B cell (primary cell): ENCODE results near the gene RPAP3. TPM values are rescaled to one million over a fixed set of nuclear protein-coding genes. Genes with fewer than 3 reads are reported as not detected.
A peak's percentile ranks its signal among the peaks of the same experiment; 100 is the strongest.

Experiments used
- ATAC-seq: fragments of 200-7000 bp; cut with Tn5 transposase; one replicate; pipeline ENCODE4 v1.10.0; 2021; ENCODE audit warnings: low read depth, mild to moderate bottlenecking, moderate number of reproducible peaks, moderate library complexity
- CTCF ChIA-PET: fragments of 350-600 bp; sonication (Branson Sonifier 250); formaldehyde crosslinking; loops from one replicate; lab custom pipeline; 2021; ENCODE audit warnings: antibody characterized with exemption, inconsistent platforms; lab: Charles Lee
- POLR2A ChIA-PET: fragments of 350-600 bp; sonication (Branson Sonifier 250); formaldehyde crosslinking; loops from one replicate; lab custom pipeline; 2021; ENCODE audit warnings: antibody characterized with exemption; lab: Charles Lee
- DNase-seq: peaks from one replicate; pipeline ENCODE4 v3.0.0; 2013
- H2AFZ ChIP-seq: 2 replicates; pipeline ENCODE4 v1.6.1; 2012; ENCODE audit warnings: mild to moderate bottlenecking, low read depth, low read length; ENCODE audit not compliant: insufficient read depth, poor library complexity, severe bottlenecking
- H3K27ac ChIP-seq, 2 donors: 1 replicate in 1 of 2; 2 replicates in 1 of 2; pipeline ENCODE4 v1.5.1; 2012 to 2013; ENCODE audit warnings: low read length in 2 of 2, mild to moderate bottlenecking in 2 of 2, moderate library complexity in 1 of 2
- H3K27me3 ChIP-seq, 4 experiments: fragments of 200-600 bp in 1 of 4; sonication (generic) in 1 of 4; replicated peaks in 1 of 4; 1 replicate in 2 of 4; 2 replicates in 2 of 4; pipeline versions ENCODE4 v1.6.1 to v1.7.0; 2013 to 2016; ENCODE audit warnings: low read length in 3 of 4, mild to moderate bottlenecking in 2 of 4, mixed read lengths in 1 of 4, moderate library complexity in 1 of 4; ENCODE audit not compliant: insufficient read depth in 4 of 4, control insufficient read depth in 3 of 4; ENCODE audit errors: control extremely low read depth in 1 of 4
- H3K36me3 ChIP-seq, 2 experiments: replicated peaks in 1 of 2; 1 replicate in 1 of 2; 2 replicates in 1 of 2; pipeline versions ENCODE4 v1.6.1 to v1.7.1; 2013; ENCODE audit warnings: low read length in 1 of 2; ENCODE audit not compliant: insufficient read depth in 2 of 2, control insufficient read depth in 1 of 2; ENCODE audit errors: control extremely low read depth in 1 of 2, extremely low read depth in 1 of 2
- H3K4me1 ChIP-seq, 2 donors: fragments of 200-600 bp in 1 of 2; sonication (generic) in 1 of 2; 1 replicate in 1 of 2; 2 replicates in 1 of 2; pipeline versions ENCODE4 v1.5.1 to v1.6.1; 2013 to 2017; ENCODE audit warnings: low read length in 2 of 2; ENCODE audit not compliant: control insufficient read depth in 2 of 2, insufficient read depth in 2 of 2
- H3K4me2 ChIP-seq: replicated peaks from 2 replicates; pipeline ENCODE3; 2012; ENCODE audit warnings: mild to moderate bottlenecking, low read depth, low read length; ENCODE audit not compliant: poor library complexity, severe bottlenecking
- H3K4me3 ChIP-seq, 5 experiments: fragments of 200-600 bp in 1 of 5; sonication (generic) in 1 of 5; 1 replicate in 3 of 5; 2 replicates in 2 of 5; pipeline versions ENCODE4 v1.5.1 to v1.7.0; 2011 to 2016; ENCODE audit warnings: low read length in 4 of 5, mild to moderate bottlenecking in 4 of 5, low read depth in 2 of 5, control low read depth in 1 of 5, moderate library complexity in 1 of 5; ENCODE audit not compliant: insufficient read depth in 1 of 5; ENCODE audit errors: control extremely low read depth in 1 of 5, extremely low read depth in 1 of 5
- H3K79me2 ChIP-seq: fragments of 200-600 bp; sonication (generic); one replicate; pipeline ENCODE4 v1.6.0; 2016; ENCODE audit warnings: low read length; ENCODE audit not compliant: control insufficient read depth, insufficient read depth
- H3K9ac ChIP-seq: fragments of 200-600 bp; sonication (generic); 2 replicates; pipeline ENCODE4 v1.6.1; 2017; ENCODE audit warnings: mild to moderate bottlenecking, low read length, moderate library complexity
- H3K9me3 ChIP-seq, 3 donors: one replicate each; pipeline versions ENCODE4 v1.6.1 to v1.7.1; 2013; ENCODE audit warnings: low read length in 2 of 3; ENCODE audit not compliant: control insufficient read depth in 2 of 3, insufficient read depth in 1 of 3; ENCODE audit errors: control extremely low read depth in 1 of 3
- H4K20me1 ChIP-seq: 2 replicates; pipeline ENCODE4 v1.6.0; 2012; ENCODE audit warnings: mild to moderate bottlenecking, low read length; ENCODE audit not compliant: insufficient read depth, control insufficient read depth, poor library complexity, severe bottlenecking
- H3K27ac Mint-ChIP-seq: one replicate; pipeline ENCODE4 v1.8.0; 2021; ENCODE audit warnings: mixed read lengths
- H3K27me3 Mint-ChIP-seq: one replicate; pipeline ENCODE4 v1.8.0; 2021; ENCODE audit warnings: mixed read lengths
- H3K4me1 Mint-ChIP-seq: one replicate; pipeline ENCODE4 v1.8.0; 2021; ENCODE audit warnings: mixed read lengths
- H3K4me3 Mint-ChIP-seq: one replicate; pipeline ENCODE4 v1.8.0; 2021; ENCODE audit warnings: mixed read lengths
- H3K9me3 Mint-ChIP-seq: one replicate; pipeline ENCODE4 v1.8.0; 2022; ENCODE audit warnings: mixed read lengths; ENCODE audit not compliant: insufficient read depth
- CTCF ChIP-seq: fragments of 200-600 bp; IDR thresholded peaks from one replicate; pipeline ENCODE4 v1.8.0; 2022; ENCODE audit warnings: antibody characterized with exemption, mild to moderate bottlenecking
- EZH2 ChIP-seq: IDR thresholded peaks from 2 replicates; pipeline ENCODE4 v1.6.1; 2012; ENCODE audit warnings: borderline replicate concordance, low read depth, mild to moderate bottlenecking, moderate library complexity, low read length; ENCODE audit not compliant: insufficient read depth, poor library complexity, severe bottlenecking
- WGBS: methylation state at CpG from one replicate; pipeline ENCODE4 v1.1.5; 2013; ENCODE audit warnings: missing lambda C conversion rate; ENCODE audit not compliant: insufficient coverage; 5-methylcytosine and 5-hydroxymethylcytosine counted together
- intact Hi-C: fragments of 100-400 bp; cut with micrococcal nuclease; formaldehyde crosslinking; loops from one replicate; pipeline ENCODE4 v1.10.0; 2022
- polyA plus RNA-seq: library from polyadenylated mRNA; depleted of rRNA; stranded (reverse); fragments of >200 nt; gene quantifications from 2 replicates; pipeline ENCODE4 v1.2.3, GENCODE V29; 2012
- total RNA-seq, 2 donors: library from RNA; stranded (reverse); fragments of 120-200 nt in 1 of 2; gene quantifications; 1 replicate in 1 of 2; 2 replicates in 1 of 2; pipeline versions ENCODE4 v1.2.3 to v1.2.4, GENCODE V29; 2013 to 2022

The RPAP3 gene
- total and polyA plus RNA-seq, 2 donors (not counting 1 experiment from before 2014, with no cell fraction given) = 9.1 to 47.2 TPM

DNA sequence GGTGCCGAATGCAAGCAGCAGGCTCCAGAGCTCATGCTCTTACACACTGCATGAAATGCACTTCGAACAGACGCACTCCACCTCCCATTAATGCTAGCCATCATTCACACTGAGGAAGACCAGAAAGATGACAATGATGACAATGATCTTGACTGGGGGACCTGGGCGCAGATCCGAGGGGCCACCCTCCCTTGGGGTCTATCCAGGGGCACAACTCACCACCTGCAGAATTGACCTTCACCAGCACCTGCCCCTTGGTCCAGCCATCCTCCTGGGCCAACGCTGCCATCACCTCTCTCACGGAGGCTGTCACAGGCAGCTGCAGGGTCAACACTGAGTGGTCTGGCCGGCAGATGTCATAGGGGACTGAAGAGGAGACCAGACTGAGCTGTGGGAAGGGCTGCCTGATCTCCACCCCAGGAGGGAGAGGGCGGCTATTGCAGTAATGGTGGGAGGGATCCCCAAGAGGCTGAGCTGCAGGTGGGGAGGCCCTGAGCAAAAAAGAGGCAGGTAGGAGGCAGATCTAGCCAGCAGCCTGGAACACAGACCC, 37.6 kb upstream of the RPAP3 start:
- H2AFZ ChIP-seq = no peak overlapping the region
- WGBS = 96% methylated on average over 9 of the region's 9 CpGs
- H3K27ac ChIP-seq = no peak overlapping the region
- H3K9me3 Mint-ChIP-seq = no peaks in the 10 kb centered on the region
- H3K4me2 ChIP-seq = no peak overlapping the region
- H3K4me3 Mint-ChIP-seq = no peak overlapping the region
- no peaks in the 10 kb centered on the region for H4K20me1 ChIP-seq
- no peak for ATAC-seq
- no peak overlapping the region for H3K4me3 ChIP-seq
- no peaks in the 10 kb centered on the region for H3K79me2 ChIP-seq
- no peak for DNase-seq
- no peak overlapping the region for H3K9ac ChIP-seq
- H3K36me3 ChIP-seq = no peaks in the 10 kb centered on the region
- ChIA-PET POLR2A (interaction anchor here (1.8 to 5.7 kb wide), 3 partner anchors 14 to 95 kb away, joined by 7 to 43 read pairs (median 28); partner anchors contain the start of gene RAPGEF3), CTCF (interaction anchor here (1.0 to 15.0 kb wide), 23 partner anchors 13 to 421 kb away, joined by 3 to 515 read pairs (median 10); partner anchors contain the start of genes ENDOU, HDAC7, RAPGEF3 and RPAP3)
- H3K27me3 Mint-ChIP-seq = no peaks in the 10 kb centered on the region
- no peaks in the 10 kb centered on the region for H3K27me3 ChIP-seq
- intact Hi-C loops = no loop called here
- no peak overlapping the region for H3K27ac Mint-ChIP-seq
- H3K4me1 Mint-ChIP-seq = peaks cover 71% of the 10 kb centered on the region
- H3K4me1 ChIP-seq = peaks cover 47 to 69% of the 10 kb centered on the region in 2 donors
- peaks cover 0 to 9% (median 0%) of the 10 kb centered on the region in 3 donors for H3K9me3 ChIP-seq
- no peak for TF ChIP-seq EZH2
- no peak for TF ChIP-seq CTCF

- Mint-ChIP-seq H3K9me3 (no peaks in the 10 kb centered on the region), H3K4me3 (no peak overlapping the region), H3K4me1 (peaks cover 65% of the 10 kb centered on the region), H3K27ac (peak overlapping the region; percentile 75), H3K27me3 (no peaks in the 10 kb centered on the region)
- ATAC-seq = peak; percentile 18
- H3K4me1 ChIP-seq = peaks cover 43 to 61% of the 10 kb centered on the region in 2 donors
- H3K9ac ChIP-seq = no peak overlapping the region
- DNase-seq = peak; percentile 78
- POLR2A ChIA-PET = interaction anchor here (1.2 to 5.7 kb wide), 4 partner anchors 15 to 96 kb away, joined by 4 to 43 read pairs (median 19); partner anchors contain the start of gene RAPGEF3
- H3K4me3 ChIP-seq = no peak overlapping the region
- no peaks in the 10 kb centered on the region for H3K27me3 ChIP-seq
- no peaks in the 10 kb centered on the region for H4K20me1 ChIP-seq
- H2AFZ ChIP-seq = no peak overlapping the region
- H3K27ac ChIP-seq = no peak overlapping the region
- peak; percentile 98 for TF ChIP-seq CTCF
- TF ChIP-seq EZH2 = no peak
- peaks cover 0 to 9% (median 0%) of the 10 kb centered on the region in 3 donors for H3K9me3 ChIP-seq
- intact Hi-C loops = loop anchor here (1.0 kb wide), 5 partner anchors 17 to 221 kb away; partner anchors contain the start of gene TMEM106C
- CTCF ChIA-PET = interaction anchor here (0.7 to 15.0 kb wide), 23 partner anchors 12 to 710 kb away, joined by 3 to 515 read pairs (median 10); partner anchors contain the start of genes ENDOU, HDAC7, RAPGEF3 and RPAP3
- no peaks in the 10 kb centered on the region for H3K79me2 ChIP-seq
- 72% methylated on average over 6 of the region's 7 CpGs for WGBS
- no peaks in the 10 kb centered on the region for H3K36me3 ChIP-seq
- H3K4me2 ChIP-seq = no peak overlapping the region
These were observed 36.5 kb upstream of the RPAP3 start for GRCh38 chr12:47742253-47742825.
